Measurements from ENCODE around the gene PTGER1.
"Not testable (repeated sequence)": the region's sequence is repeated elsewhere in the genome, so short reads cannot be mapped to it uniquely, and the experiment has no call there.

PTGER1 gene

GRCh38 chr19:14475251-14476073 is at the start of gene PTGER1:
Gene PTGER1, minus strand, starts transcription at chr19:14475354. Its CDS starts 1,034 bp downstream, at chr19:14474320.
- no peak for FAIRE-seq

- no peak for FAIRE-seq
Measured at GRCh38 chr19:14520543-14520942, 45.4 kb upstream of the PTGER1 start.

DNA sequence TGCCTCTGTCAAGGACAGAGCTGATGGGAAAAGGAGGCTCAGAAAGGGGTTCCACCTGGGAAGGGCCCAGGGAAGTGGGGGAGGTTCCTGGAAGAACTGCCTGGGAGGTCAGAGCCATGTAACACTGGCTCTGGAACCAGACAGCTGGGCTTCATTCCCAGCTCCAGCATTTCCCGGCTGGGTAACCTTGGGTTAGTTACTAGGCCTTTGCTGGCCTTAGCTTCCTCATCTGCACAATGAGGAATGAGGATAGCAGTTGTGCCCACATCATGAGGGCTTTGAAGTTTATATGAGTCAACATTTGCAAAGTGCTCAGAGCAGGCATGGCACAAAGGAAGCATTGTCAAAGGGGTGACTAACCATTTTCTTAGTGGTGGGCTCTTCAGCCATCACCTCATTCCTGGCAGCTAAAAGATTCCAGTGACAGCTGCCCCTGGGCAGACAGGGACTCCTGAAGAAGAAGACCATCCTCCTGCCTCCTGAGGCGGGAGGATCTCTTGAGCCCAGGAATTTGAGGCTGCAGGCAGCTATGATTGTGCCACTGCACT is 44.8 kb upstream of the PTGER1 start:
- FAIRE-seq: no peak

DNA sequence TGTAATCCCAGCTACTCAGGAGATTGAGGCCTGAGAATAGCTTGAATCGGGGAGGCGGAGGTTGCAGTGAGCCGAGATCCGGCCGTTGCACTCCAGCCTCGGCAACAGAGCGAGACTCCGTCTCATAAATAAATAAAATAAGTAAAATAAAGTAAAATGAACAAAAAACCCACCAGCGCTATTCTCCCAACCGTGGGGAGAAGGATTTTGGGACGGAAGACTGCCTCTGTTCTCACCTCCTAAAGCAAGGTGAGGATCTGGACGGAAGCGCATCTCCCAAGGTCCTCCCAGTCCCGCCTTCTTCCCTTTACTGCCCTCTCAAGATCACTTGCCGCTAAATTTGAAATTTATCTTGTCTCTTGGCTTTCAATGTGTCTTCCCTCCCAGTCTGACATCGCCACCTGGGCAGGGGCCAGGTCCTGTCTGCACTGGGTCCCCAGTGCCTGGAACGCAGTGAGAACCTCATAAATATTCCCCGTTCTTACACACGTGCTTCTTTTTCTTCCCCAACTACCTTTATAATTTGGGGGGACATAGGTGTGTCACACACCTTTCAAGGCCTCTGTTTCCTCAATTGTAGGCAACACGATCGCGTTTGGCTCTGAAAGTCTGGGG is 44.2 kb upstream of the PTGER1 start:
- FAIRE-seq: no peak

- no peak for FAIRE-seq
Measured at GRCh38 chr19:14517840-14518505, 42.8 kb upstream of the PTGER1 start, which contains the start of gene DNAJB1. Gene DNAJB1, minus strand, starts transcription at chr19:14518397. Its CDS starts 48 bp downstream, at chr19:14518349.

DNA sequence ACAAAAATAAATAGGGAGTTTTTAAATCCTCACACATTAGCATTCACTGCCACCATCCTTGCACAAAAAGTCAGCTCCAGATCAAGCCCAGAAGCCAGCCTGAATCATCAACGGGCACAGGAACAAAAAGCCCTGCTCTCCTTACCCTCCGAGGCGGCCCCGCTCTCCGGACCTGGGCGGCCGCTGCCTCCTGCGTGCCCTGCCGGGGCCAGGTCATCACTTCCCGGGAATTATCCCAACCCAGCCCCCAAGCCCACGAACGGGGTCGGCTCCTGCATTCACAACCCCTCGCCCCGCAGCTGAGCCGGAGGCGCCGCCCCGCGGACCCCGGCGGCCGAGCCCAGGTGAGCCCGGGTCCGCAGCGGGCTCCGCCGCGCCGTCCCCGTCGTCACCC is 42.3 kb upstream of the PTGER1 start:
- no peak for FAIRE-seq

DNA sequence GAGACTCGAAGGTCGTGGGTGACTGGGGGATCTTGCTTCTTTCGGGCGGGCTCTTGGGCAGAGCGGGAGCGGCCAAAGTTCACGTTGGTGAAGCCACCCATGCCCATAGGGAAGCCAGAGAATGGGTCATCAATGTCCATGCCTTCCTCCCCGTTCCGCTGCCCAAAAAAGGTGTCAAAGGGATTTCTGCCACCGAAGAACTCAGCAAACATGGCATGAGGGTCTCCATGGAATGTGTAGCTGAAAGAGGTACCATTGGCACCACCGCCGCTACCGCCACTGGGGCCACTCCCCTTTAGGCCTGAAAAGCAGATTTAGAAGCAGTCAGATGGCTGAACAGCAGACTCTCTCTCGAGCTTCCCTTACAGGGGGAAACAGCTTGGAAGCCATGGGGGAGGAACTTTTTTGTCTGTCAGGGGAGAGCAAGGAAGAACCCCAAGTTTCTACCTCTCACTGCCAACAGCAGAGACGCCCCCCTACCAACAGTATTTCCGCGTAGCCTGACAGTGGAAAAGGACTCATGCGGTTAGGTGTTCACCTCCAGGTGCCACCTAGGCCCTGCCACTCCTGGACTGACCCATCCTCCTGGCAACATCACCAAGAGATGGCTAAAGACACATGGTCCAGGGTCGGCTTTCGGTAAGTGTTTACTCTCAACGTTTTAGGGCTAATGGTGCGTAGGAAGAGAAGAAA is 41.7 kb upstream of the PTGER1 start:
- no peak for FAIRE-seq

- FAIRE-seq: no peak
Measured at GRCh38 chr19:14516048-14516534, 40.9 kb upstream of the PTGER1 start.

DNA sequence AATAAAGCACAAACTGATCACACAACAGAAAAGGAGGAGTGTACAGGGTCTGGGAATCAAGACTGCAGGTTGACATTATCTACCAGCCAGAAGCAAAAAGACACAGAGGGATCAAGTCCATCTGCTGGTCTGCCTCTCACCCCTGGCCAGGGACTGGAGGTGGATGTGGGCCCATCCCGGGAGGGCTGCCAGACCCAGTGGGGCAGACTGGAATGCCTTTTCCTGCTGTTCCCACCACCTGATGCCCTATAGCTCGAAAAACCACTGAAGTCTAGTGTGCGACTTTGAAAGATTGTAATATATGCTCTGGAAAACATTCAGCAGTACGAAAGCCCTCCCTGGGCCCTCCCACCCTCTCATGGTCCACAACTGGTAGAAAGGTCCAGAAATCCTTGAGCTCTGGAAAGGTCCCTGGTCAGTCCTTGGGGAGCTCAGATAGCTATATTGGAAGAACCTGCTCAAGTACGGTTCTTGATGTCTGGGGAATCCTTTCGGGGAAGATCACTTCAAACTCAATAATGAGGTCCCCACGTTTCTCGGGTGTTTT is 40.4 kb upstream of the PTGER1 start:
- FAIRE-seq: no peak

- FAIRE-seq: no peak
Measured at GRCh38 chr19:14514215-14514863, 39.2 kb upstream of the PTGER1 start.

- no peak for FAIRE-seq
Measured at GRCh38 chr19:14512406-14512961, 37.3 kb upstream of the PTGER1 start.

DNA sequence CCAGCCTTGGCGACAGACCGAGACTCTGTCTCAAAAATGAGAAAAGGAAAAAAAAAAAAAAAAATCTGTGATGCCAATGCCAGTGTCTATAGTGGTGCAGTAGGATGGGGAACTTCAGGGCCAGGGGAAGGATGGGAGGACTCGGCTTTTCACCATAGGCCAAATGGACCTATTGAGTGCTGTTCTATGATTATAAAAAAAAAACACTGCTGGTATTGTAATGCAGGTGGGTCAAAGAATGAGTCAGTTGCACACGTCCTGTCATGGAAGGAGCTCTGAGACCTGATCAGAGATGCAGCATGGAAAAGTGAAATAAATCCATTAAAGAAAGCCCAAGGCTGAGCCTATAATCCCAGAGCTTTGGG is 36.1 kb upstream of the PTGER1 start:
- no peak for FAIRE-seq

- FAIRE-seq: no peak
Measured at GRCh38 chr19:14510311-14511228, 35.4 kb upstream of the PTGER1 start.

DNA sequence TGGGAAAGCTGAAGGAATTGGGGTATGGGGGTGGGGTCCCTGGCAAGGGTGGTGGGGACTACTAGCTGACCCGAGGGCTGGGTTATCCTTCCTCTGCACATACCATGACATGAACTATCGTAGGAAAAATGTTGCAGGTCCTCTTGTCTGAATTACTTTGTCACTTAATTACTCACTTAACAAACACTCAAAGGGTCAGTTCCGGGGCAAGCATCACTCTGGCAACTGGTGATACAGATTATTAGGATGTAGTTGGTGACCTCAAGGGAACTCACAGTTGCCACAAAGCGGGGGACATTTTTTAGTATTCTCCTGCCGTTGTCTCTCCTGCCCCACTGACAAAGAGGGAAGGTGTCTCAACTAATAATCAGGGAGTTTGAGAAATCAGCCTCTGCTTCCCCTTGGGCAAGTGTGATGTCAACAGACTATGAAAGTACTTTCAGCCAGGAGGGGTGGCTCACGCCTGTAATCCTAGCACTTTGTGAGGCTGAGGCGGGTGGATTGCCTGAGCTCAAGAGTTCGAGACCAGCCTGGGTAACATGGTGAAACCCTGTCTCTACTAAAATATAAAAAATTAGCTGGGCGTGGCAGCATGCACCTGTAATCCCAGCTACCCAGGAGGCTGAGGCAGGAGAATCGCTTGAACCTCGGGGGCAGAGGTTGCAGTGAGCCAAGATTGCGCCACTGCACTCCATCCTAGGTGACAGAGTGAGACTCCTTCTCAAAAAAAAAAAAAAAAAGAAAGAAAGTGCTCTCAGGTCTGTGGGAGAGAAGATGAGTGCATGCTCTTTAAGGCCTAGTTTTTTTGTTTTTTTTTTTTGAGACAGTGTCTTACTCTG is 32.8 kb upstream of the PTGER1 start:
- no peak for FAIRE-seq

GRCh38 chr19:14505488-14506239 is 30.5 kb upstream of the PTGER1 start:
- no peak for FAIRE-seq

DNA sequence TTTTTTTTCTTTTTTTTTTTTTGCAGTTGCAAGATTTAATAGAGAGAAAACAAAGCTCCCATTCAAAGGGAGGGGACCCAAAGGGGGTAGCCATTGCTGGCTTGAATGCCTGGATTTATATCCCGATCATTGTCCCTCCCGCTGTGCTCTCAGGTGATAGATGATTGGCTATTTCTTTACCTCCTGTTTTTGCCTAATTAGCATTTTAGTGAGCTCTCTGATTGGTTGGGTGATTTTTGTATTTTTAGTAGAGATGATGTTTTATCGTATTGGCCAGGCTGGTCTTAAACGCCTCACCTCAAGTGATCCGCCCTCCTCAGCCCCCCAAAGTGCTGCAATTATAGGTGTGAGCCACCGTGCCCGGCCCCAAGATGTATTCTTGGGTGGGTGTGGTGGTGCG is 29.4 kb upstream of the PTGER1 start:
- not testable (repeated sequence) for FAIRE-seq

DNA sequence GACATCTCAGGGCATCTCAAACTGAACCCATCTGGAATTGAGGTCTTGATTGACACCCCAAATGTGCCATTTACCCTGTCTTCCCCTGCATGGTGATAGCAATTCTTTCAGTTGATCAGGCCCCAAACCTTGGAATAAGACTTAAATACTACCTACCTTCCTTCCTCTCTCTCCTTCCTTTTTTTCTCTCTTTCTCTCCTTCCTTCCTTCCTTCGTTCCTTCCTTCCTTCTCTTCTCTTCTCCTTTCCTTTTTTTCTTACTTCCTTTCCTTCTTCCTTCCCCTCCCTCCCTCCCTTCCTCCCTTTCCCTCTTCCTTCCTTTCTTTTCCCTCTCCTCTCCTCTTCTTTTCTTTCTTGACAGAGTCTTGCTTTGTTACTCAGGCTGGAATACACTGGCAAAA is 28.1 kb upstream of the PTGER1 start:
- FAIRE-seq: no peak

- FAIRE-seq: no peak
Measured at GRCh38 chr19:14502334-14503092, 27.4 kb upstream of the PTGER1 start.

Measured in TTC549 (cell line).